Brain microvascular endothelial cell (primary cell): ENCODE data around the gene HCFC1R1.

Experiments
- DNase-seq: peaks from one replicate; pipeline ENCODE4 v3.0.0-alpha.2; 2020
- H3K27ac ChIP-seq: fragments of 250-450 bp; sonication (Bioruptor Pico); 2 replicates; pipeline ENCODE4 v1.5.1; 2020; ENCODE audit warnings: mild to moderate bottlenecking, moderate library complexity
- H3K27me3 ChIP-seq: fragments of 250-450 bp; sonication (Bioruptor Pico); replicated peaks from 2 replicates; pipeline ENCODE4 v1.5.1; 2020; ENCODE audit warnings: mild to moderate bottlenecking
- H3K36me3 ChIP-seq: fragments of 250-450 bp; sonication (Bioruptor Pico); replicated peaks from 2 replicates; pipeline ENCODE4 v1.5.1; 2020; ENCODE audit warnings: mild to moderate bottlenecking
- H3K4me3 ChIP-seq: 2 replicates; pipeline ENCODE4 v1.5.1; 2011; ENCODE audit warnings: low read depth, mild to moderate bottlenecking, control low read depth, low read length, moderate library complexity
- CTCF ChIP-seq: IDR thresholded peaks from 2 replicates; pipeline ENCODE4 v1.5.1; 2011; ENCODE audit warnings: low read depth, mild to moderate bottlenecking, moderate library complexity, low read length, control low read depth, inconsistent platforms; ENCODE audit errors: missing control alignments
- in situ Hi-C: cut with HindIII; loops from 2 replicates; pipeline ENCODE4 v1.10.0; 2017; ENCODE audit warnings: low sequenced_read_pairs, low pct_ligation_motif_present

Gene HCFC1R1

GRCh38 chr16:3051494-3051893 is 27.8 kb upstream of the HCFC1R1 start:
- no peak for TF ChIP-seq CTCF
- H3K27ac ChIP-seq = no peak overlapping the region
- peaks cover 7% of the 10 kb centered on the region for H3K27me3 ChIP-seq
- DNase-seq = no peak
- in situ Hi-C loops = no loop called here
- no peak overlapping the region for H3K4me3 ChIP-seq
- H3K36me3 ChIP-seq = no peaks in the 10 kb centered on the region

GRCh38 chr16:3051009-3051408 is 27.3 kb upstream of the HCFC1R1 start:
- H3K27me3 ChIP-seq = peaks cover 11% of the 10 kb centered on the region

GRCh38 chr16:3050487-3050886 is 26.7 kb upstream of the HCFC1R1 start:
- H3K27ac ChIP-seq = no peak overlapping the region
- TF ChIP-seq CTCF = no peak
- DNase-seq = no peak
- in situ Hi-C loops = no loop called here
- H3K4me3 ChIP-seq = no peak overlapping the region
- H3K27me3 ChIP-seq = peaks cover 11% of the 10 kb centered on the region
- H3K36me3 ChIP-seq = no peaks in the 10 kb centered on the region

More at GRCh38 chr16:3051009-3051408, 27.3 kb upstream of the HCFC1R1 start:
- DNase-seq = no peak
- H3K4me3 ChIP-seq = no peak overlapping the region
- H3K27ac ChIP-seq = no peak overlapping the region
- in situ Hi-C loops = no loop called here
- TF ChIP-seq CTCF = no peak
- no peaks in the 10 kb centered on the region for H3K36me3 ChIP-seq

GRCh38 chr16:3049921-3050481 is 26.3 kb upstream of the HCFC1R1 start:
- in situ Hi-C loops = no loop called here
- no peak for DNase-seq
- TF ChIP-seq CTCF = no peak
- Histone ChIP-seq H3K27ac (no peak overlapping the region), H3K36me3 (no peaks in the 10 kb centered on the region), H3K4me3 (no peak overlapping the region), H3K27me3 (peaks cover 11% of the 10 kb centered on the region)

GRCh38 chr16:3047387-3047720 is 23.6 kb upstream of the HCFC1R1 start:
- H3K36me3 ChIP-seq = no peaks in the 10 kb centered on the region
- H3K4me3 ChIP-seq = no peak overlapping the region
- in situ Hi-C loops = no loop called here

More at GRCh38 chr16:3047387-3047720, 23.6 kb upstream of the HCFC1R1 start:
- no peak overlapping the region for H3K27ac ChIP-seq
- H3K27me3 ChIP-seq = peaks cover 11% of the 10 kb centered on the region
- DNase-seq = no peak
- TF ChIP-seq CTCF = no peak
